Prostate gland (tissue), 2 donors: ENCODE data around the gene CPNE4.
A peak's percentile ranks its signal among the peaks of the same experiment; 100 is the strongest.

ENCODE experiments used
- POLR2A ChIP-seq: fragments of 450-650 bp; IDR thresholded peaks from one replicate; pipeline ENCODE4 v1.6.1; 2016; ENCODE audit warnings: antibody characterized with exemption, mild to moderate bottlenecking
- POLR2AphosphoS5 ChIP-seq: sonication (generic); formaldehyde crosslinking; IDR thresholded peaks from one replicate; pipeline ENCODE4 v1.6.1; 2017; ENCODE audit warnings: antibody characterized with exemption
- TF ChIP-seq, protein P1 (sequence below), 4 experiments: fragments of 200-600 bp in 2 of 4; fragments of 450-650 bp in 2 of 4; sonication (generic) in 2 of 4; IDR thresholded peaks; 1 replicate in 3 of 4; 2 replicates in 1 of 4; pipeline ENCODE4 v1.5.1; 2016 to 2019; ENCODE audit warnings: antibody characterized with exemption in 4 of 4, mild to moderate bottlenecking in 2 of 4, moderate library complexity in 2 of 4

DNA sequence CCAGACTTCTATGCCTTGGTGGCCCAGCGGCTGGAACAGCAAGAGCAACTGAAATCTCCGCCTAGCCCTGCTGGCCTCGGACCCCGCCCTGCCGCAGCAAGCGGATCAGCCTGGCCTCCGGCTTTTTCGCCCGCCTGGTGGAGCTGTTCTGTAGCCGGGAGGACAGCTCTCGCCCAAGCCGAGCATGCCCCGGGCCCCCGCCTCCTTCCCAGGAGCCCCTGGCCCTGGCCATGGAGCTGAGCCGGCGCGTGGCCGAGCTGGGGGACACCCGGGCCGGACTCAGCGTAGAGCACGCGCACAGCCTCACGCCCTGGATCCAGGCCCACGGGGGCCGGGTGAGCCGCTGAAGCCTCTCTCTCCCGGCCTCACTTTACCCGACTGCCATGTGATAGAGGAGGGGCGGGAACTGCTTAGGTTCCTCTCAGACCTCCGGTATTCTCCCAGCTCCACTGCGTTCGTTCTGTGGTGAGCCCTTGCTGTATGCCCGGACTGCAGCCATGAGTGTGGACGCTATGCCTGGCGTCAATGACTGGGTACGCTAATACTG is 507.9 kb downstream of the CPNE4 start:
- TF ChIP-seq POLR2AphosphoS5: no peak
- TF ChIP-seq POLR2A: no peak
- TF ChIP-seq, protein P1, sequence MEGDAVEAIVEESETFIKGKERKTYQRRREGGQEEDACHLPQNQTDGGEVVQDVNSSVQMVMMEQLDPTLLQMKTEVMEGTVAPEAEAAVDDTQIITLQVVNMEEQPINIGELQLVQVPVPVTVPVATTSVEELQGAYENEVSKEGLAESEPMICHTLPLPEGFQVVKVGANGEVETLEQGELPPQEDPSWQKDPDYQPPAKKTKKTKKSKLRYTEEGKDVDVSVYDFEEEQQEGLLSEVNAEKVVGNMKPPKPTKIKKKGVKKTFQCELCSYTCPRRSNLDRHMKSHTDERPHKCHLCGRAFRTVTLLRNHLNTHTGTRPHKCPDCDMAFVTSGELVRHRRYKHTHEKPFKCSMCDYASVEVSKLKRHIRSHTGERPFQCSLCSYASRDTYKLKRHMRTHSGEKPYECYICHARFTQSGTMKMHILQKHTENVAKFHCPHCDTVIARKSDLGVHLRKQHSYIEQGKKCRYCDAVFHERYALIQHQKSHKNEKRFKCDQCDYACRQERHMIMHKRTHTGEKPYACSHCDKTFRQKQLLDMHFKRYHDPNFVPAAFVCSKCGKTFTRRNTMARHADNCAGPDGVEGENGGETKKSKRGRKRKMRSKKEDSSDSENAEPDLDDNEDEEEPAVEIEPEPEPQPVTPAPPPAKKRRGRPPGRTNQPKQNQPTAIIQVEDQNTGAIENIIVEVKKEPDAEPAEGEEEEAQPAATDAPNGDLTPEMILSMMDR (IDR thresholded peaks at IDR 0.05): peak in 2 of 4 experiments; percentile 11
